HEK293 (cell line): ENCODE results near the gene TSHZ2.

Experiments
- CTCF ChIP-seq: fragments of 450-650 bp; formaldehyde crosslinking; IDR thresholded peaks from 2 replicates; pipeline ENCODE4 v1.5.1; 2016; ENCODE audit warnings: missing biosample characterization, missing genetic modification characterization
- REST ChIP-seq: fragments of 450-650 bp; formaldehyde crosslinking; IDR thresholded peaks from 2 replicates; pipeline ENCODE4 v1.5.1; 2016; ENCODE audit warnings: missing biosample characterization, missing genetic modification characterization
- SCRT2 ChIP-seq: fragments of 450-650 bp; formaldehyde crosslinking; IDR thresholded peaks from 2 replicates; pipeline ENCODE4 v1.5.1; 2016; ENCODE audit warnings: missing biosample characterization, missing genetic modification characterization
- YY1 ChIP-seq: fragments of 450-650 bp; formaldehyde crosslinking; IDR thresholded peaks from 2 replicates; pipeline ENCODE4 v1.5.1; 2018; ENCODE audit warnings: missing biosample characterization, missing genetic modification characterization
- ZFP69B ChIP-seq: fragments of 450-650 bp; formaldehyde crosslinking; IDR thresholded peaks from 2 replicates; pipeline ENCODE4 v1.5.1; 2016; ENCODE audit warnings: missing biosample characterization, missing genetic modification characterization
- ZNF10 ChIP-seq: fragments of 450-650 bp; formaldehyde crosslinking; IDR thresholded peaks from 2 replicates; pipeline ENCODE4 v1.5.1; 2017; ENCODE audit warnings: missing biosample characterization, missing genetic modification characterization
- ZNF121 ChIP-seq: fragments of 450-650 bp; formaldehyde crosslinking; IDR thresholded peaks from 2 replicates; pipeline ENCODE4 v1.5.1; 2016; ENCODE audit warnings: missing biosample characterization, missing genetic modification characterization
- ZNF292 ChIP-seq: fragments of 450-650 bp; formaldehyde crosslinking; IDR thresholded peaks from 2 replicates; pipeline ENCODE4 v1.5.1; 2016; ENCODE audit warnings: low read depth, missing biosample characterization, missing genetic modification characterization, borderline replicate concordance
- ZNF341 ChIP-seq: fragments of 450-650 bp; formaldehyde crosslinking; IDR thresholded peaks from 2 replicates; pipeline ENCODE4; 2016; ENCODE audit warnings: low read depth, missing biosample characterization, missing genetic modification characterization

- TF ChIP-seq ZFP69B: no peak
- no peak for TF ChIP-seq ZNF10
- no peak for TF ChIP-seq CTCF
- TF ChIP-seq REST (tag by site-specific recombination): no peak
- TF ChIP-seq YY1 (tag by site-specific recombination): no peak
- no peak for TF ChIP-seq ZNF292
- no peak for TF ChIP-seq SCRT2 (tag by site-specific recombination)
- TF ChIP-seq ZNF121 (tag by site-specific recombination): no peak
- TF ChIP-seq ZNF341 (tag by site-specific recombination): no peak
Observed at GRCh38 chr20:53210931-53211330, 238.8 kb downstream of the TSHZ2 start.
